HCT116 (cell line): ENCODE data around the gene SP110. TPM values are rescaled to one million over a fixed set of nuclear protein-coding genes. Genes with fewer than 3 reads are reported as not detected.

Experiments
- ATAC-seq: fragments of 200-7000 bp; cut with Tn5 transposase; 2 replicates; pipeline ENCODE4 v1.9.1; 2020; ENCODE audit warnings: mild to moderate bottlenecking, moderate library complexity
- BruUV-seq: library from RNA; stranded (reverse); fragments of 400-500 nt; replicated peaks from 2 replicates; lab custom pipeline; 2021; lab: Mats Ljungman, UMichigan
- CTCF ChIA-PET: fragments of 300-600 bp; sonication (Branson Sonifier 250); formaldehyde crosslinking; loops from one replicate; lab custom pipeline; 2021; ENCODE audit warnings: antibody characterized with exemption; lab: Charles Lee
- POLR2A ChIA-PET: fragments of 300-600, 350-600 bp; sonication (Branson Sonifier 250); formaldehyde crosslinking; loops from one replicate; lab custom pipeline; 2021; ENCODE audit warnings: antibody characterized with exemption; lab: Charles Lee
- RAD21 ChIA-PET, 2 experiments: fragments of 300-600 bp; sonication (Branson Sonifier 250); formaldehyde crosslinking; loops; one replicate each; lab custom pipeline; 2023; ENCODE audit warnings: low total read pairs in 2 of 2; ENCODE audit not compliant: uncharacterized antibody in 2 of 2, unreplicated experiment in 2 of 2, low non-redundant PET in 1 of 2; lab: Charles Lee
- DNase-seq: peaks from one replicate; pipeline ENCODE4 v3.0.0-alpha.2; 2010; ENCODE audit warnings: low read depth, low spot score
- H2AFZ ChIP-seq: fragments of 200-600 bp; shearing (Covaris generic), sonication (generic); 2 replicates; pipeline ENCODE4 v1.6.1; 2017; ENCODE audit warnings: low read depth, mixed run types, mixed read lengths, antibody characterized with exemption, low read length; ENCODE audit not compliant: poor library complexity, severe bottlenecking
- H3K27ac ChIP-seq: 2 replicates; pipeline ENCODE4 v1.5.1; 2012; ENCODE audit warnings: low read depth, low read length
- H3K27me3 ChIP-seq: fragments of 200-600 bp; sonication (generic); 2 replicates; pipeline ENCODE4 v1.6.1; 2016; ENCODE audit warnings: mixed run types, low read length, mixed read lengths; ENCODE audit not compliant: insufficient read depth
- H3K36me3 ChIP-seq, 2 experiments: fragments of 200-500 bp in 1 of 2; fragments of 200-600 bp in 1 of 2; sonication (Bioruptor generic) in 1 of 2; sonication (generic) in 1 of 2; 2 replicates each; pipeline versions ENCODE4 v1.5.1 to v1.6.1; 2014 to 2016; ENCODE audit warnings: low read length in 2 of 2, inconsistent platforms in 1 of 2, mixed read lengths in 1 of 2, mixed run types in 1 of 2; ENCODE audit not compliant: insufficient read depth in 2 of 2, control insufficient read depth in 1 of 2
- H3K4me1 ChIP-seq, 2 experiments: fragments of 200-600 bp in 1 of 2; sonication (generic) in 1 of 2; 2 replicates each; pipeline versions ENCODE4 v1.5.1 to v1.6.1; 2012 to 2017; ENCODE audit warnings: low read length in 2 of 2, inconsistent platforms in 1 of 2, mild to moderate bottlenecking in 1 of 2, mixed read lengths in 1 of 2, mixed run types in 1 of 2, moderate library complexity in 1 of 2; ENCODE audit not compliant: insufficient read depth in 2 of 2, control insufficient read depth in 1 of 2
- H3K4me2 ChIP-seq: fragments of 200-600 bp; sonication (generic); 2 replicates; pipeline ENCODE4 v1.6.1; 2017; ENCODE audit warnings: mixed run types, low read length, mixed read lengths
- H3K4me3 ChIP-seq, 2 experiments: fragments of 200-600 bp in 1 of 2; sonication (generic) in 1 of 2; replicated peaks in 1 of 2; 2 replicates each; pipeline ENCODE4 v1.5.1; 2011 to 2016; ENCODE audit warnings: low read length in 2 of 2, control low read depth in 1 of 2, low read depth in 1 of 2, mild to moderate bottlenecking in 1 of 2, mixed read lengths in 1 of 2, mixed run types in 1 of 2
- H3K79me2 ChIP-seq: fragments of 200-600 bp; sonication (generic); 2 replicates; pipeline ENCODE4 v1.6.1; 2017; ENCODE audit warnings: mild to moderate bottlenecking, mixed run types, low read length, moderate library complexity, mixed read lengths; ENCODE audit not compliant: insufficient read depth
- H3K9ac ChIP-seq: fragments of 200-600 bp; sonication (generic); 2 replicates; pipeline ENCODE4 v1.6.1; 2016; ENCODE audit warnings: low read length, mixed read lengths
- H3K9me2 ChIP-seq: fragments of 200-600 bp; sonication (generic), shearing (Covaris generic); 2 replicates; pipeline ENCODE4 v1.6.1; 2017; ENCODE audit warnings: mixed run types, mild to moderate bottlenecking, moderate library complexity; ENCODE audit not compliant: insufficient read depth
- H3K9me3 ChIP-seq, 2 experiments: fragments of 200-500 bp in 1 of 2; fragments of 200-600 bp in 1 of 2; sonication (Bioruptor generic) in 1 of 2; sonication (generic) in 1 of 2; 2 replicates each; pipeline ENCODE4 v1.6.1; 2014 to 2017; ENCODE audit warnings: low read length in 2 of 2, mixed read lengths in 2 of 2, inconsistent platforms in 1 of 2, low read depth in 1 of 2, mild to moderate bottlenecking in 1 of 2, mixed run types in 1 of 2, moderate library complexity in 1 of 2; ENCODE audit not compliant: control insufficient read depth in 1 of 2, insufficient read depth in 1 of 2
- H4K20me1 ChIP-seq: fragments of 200-600 bp; sonication (generic), shearing (Covaris generic); 2 replicates; pipeline ENCODE4 v1.6.1; 2017; ENCODE audit warnings: mixed run types, mild to moderate bottlenecking, moderate library complexity; ENCODE audit not compliant: insufficient read depth
- REST ChIP-seq: IDR thresholded peaks from 2 replicates; pipeline ENCODE4 v1.6.1; 2012; ENCODE audit warnings: low read depth
- ZFX ChIP-seq: fragments of 450-650 bp; IDR thresholded peaks from 2 replicates; pipeline ENCODE4 v1.6.1; 2017
- intact Hi-C: fragments of 100-400 bp; cut with micrococcal nuclease; formaldehyde crosslinking; loops from 2 replicates; pipeline ENCODE4 v1.10.0; 2022
- total RNA-seq: library from RNA; stranded (reverse); gene quantifications from one replicate; pipeline ENCODE4 v1.2.1, GENCODE V29; 2021; ENCODE audit not compliant: unreplicated experiment

SP110 gene
- total RNA-seq, 1 experiment from 2014 or later = 8.5 TPM

- no peak overlapping the region for H3K4me2 ChIP-seq
- no peaks in the 10 kb centered on the region for H3K36me3 ChIP-seq
- H3K27ac ChIP-seq = no peak overlapping the region
- no peak for DNase-seq
- H3K9ac ChIP-seq = no peak overlapping the region
- TF ChIP-seq ZFX = no peak
- TF ChIP-seq, all 23 proteins: peak for 0
- RAD21 ChIA-PET = no interaction called here
- Histone ChIP-seq H3K9me2 (no peaks in the 10 kb centered on the region), H3K27me3 (no peaks in the 10 kb centered on the region), H3K9me3 (no peaks in the 10 kb centered on the region), H3K4me3 (no peak overlapping the region), H4K20me1 (no peaks in the 10 kb centered on the region), H3K4me1 (no peaks in the 10 kb centered on the region), H3K79me2 (no peaks in the 10 kb centered on the region), H2AFZ (no peak overlapping the region)
- no TSS peak for BruUV-seq
- CTCF ChIA-PET = no interaction called here
- intact Hi-C loops = loop anchor here (10.0 kb wide), 1 partner anchor 358 kb away; no protein-coding TSS in a partner anchor
- POLR2A ChIA-PET = no interaction called here
- no peak for ATAC-seq
These were observed 56.8 kb downstream of the SP110 start for GRCh38 chr2:230162981-230163380.

GRCh38 chr2:230161184-230161583, 58.6 kb downstream of the SP110 start:
- TF ChIP-seq REST = no peak
- no peak for TF ChIP-seq ZFX
- H3K4me3 ChIP-seq = no peak overlapping the region
- no peaks in the 10 kb centered on the region for H3K36me3 ChIP-seq
- no peaks in the 10 kb centered on the region for H3K9me3 ChIP-seq
- ATAC-seq (no peak), DNase-seq (no peak)
- H3K4me1 ChIP-seq = no peaks in the 10 kb centered on the region
- no peak overlapping the region for H3K27ac ChIP-seq
- no TSS peak for BruUV-seq
- no peak overlapping the region for H3K9ac ChIP-seq
- no peaks in the 10 kb centered on the region for H3K79me2 ChIP-seq
- POLR2A ChIA-PET = no interaction called here
- H4K20me1 ChIP-seq = no peaks in the 10 kb centered on the region
- intact Hi-C loops = loop anchor here (10.0 kb wide), 1 partner anchor 356 kb away; no protein-coding TSS in a partner anchor
- H3K9me2 ChIP-seq = no peaks in the 10 kb centered on the region
- no peak overlapping the region for H2AFZ ChIP-seq
- H3K27me3 ChIP-seq = no peaks in the 10 kb centered on the region
- RAD21 ChIA-PET = no interaction called here
- no peak overlapping the region for H3K4me2 ChIP-seq
- CTCF ChIA-PET = interaction anchor here (1.8 to 4.3 kb wide), 2 partner anchors 94 to 162 kb away, joined by 6 to 31 read pairs; partner anchors contain the start of gene SLC16A14
